Stimulated activated naive CD8-positive, alpha-beta T cell treated with anti-CD3 and anti-CD28 coated beads, Interleukin-15, Interleukin-2, amounts not matched to agents 100 U/mL and 50 U/mL, for 24 hours (primary cell): Measurements from ENCODE around the gene YWHAQ.
"Not testable (repeated sequence)": the region's sequence is repeated elsewhere in the genome, so short reads cannot be mapped to it uniquely, and the experiment has no call there.

Source experiments
- ATAC-seq: fragments of 150-1000 bp; cut with Tn5 transposase; one replicate; pipeline ENCODE4 v1.10.0; 2021
- DNase-seq: peaks from one replicate; pipeline ENCODE4 v3.0.0; 2021

The YWHAQ gene

GRCh38 chr2:9631878-9632700, 1.3 kb upstream of the YWHAQ start:
- DNase-seq (no peak), ATAC-seq (no peak)

GRCh38 chr2:9631553-9631819, 689 bp upstream of the YWHAQ start:
- no peak for ATAC-seq

GRCh38 chr2:9630117-9630735, 571 bp downstream of the YWHAQ start:
- peak; percentile 83 for DNase-seq

More at GRCh38 chr2:9631553-9631819, 689 bp upstream of the YWHAQ start:
- DNase-seq: no peak

GRCh38 chr2:9629222-9630116, 1.3 kb downstream of the YWHAQ start:
- ATAC-seq: no peak
- DNase-seq: no peak

More at GRCh38 chr2:9630117-9630735, 571 bp downstream of the YWHAQ start:
- ATAC-seq: peak; percentile 60

GRCh38 chr2:9627310-9627709, 3.5 kb downstream of the YWHAQ start:
- DNase-seq: no peak
- no peak for ATAC-seq

GRCh38 chr2:9623151-9623550, 7.6 kb downstream of the YWHAQ start:
- DNase-seq (no peak), ATAC-seq (no peak)

GRCh38 chr2:9621655-9622054, 9.1 kb downstream of the YWHAQ start:
- ATAC-seq, DNase-seq: not testable (repeated sequence)

GRCh38 chr2:9618410-9618809, 12.4 kb downstream of the YWHAQ start:
- peak; percentile 92 for ATAC-seq
- no peak for DNase-seq

- DNase-seq (no peak), ATAC-seq (no peak)
Observed at GRCh38 chr2:9617749-9618148, 13.0 kb downstream of the YWHAQ start.

- ATAC-seq: no peak
- no peak for DNase-seq
Observed at GRCh38 chr2:9617296-9617695, 13.5 kb downstream of the YWHAQ start.

- no peak for DNase-seq
Observed at GRCh38 chr2:9614562-9614961, 16.2 kb downstream of the YWHAQ start.

GRCh38 chr2:9613291-9613690, 17.5 kb downstream of the YWHAQ start:
- DNase-seq (no peak), ATAC-seq (no peak)

More at GRCh38 chr2:9614562-9614961, 16.2 kb downstream of the YWHAQ start:
- no peak for ATAC-seq

- ATAC-seq, DNase-seq: not testable (repeated sequence)
Observed at GRCh38 chr2:9611549-9611912, 19.3 kb downstream of the YWHAQ start.

- no peak for DNase-seq
- ATAC-seq: no peak
Observed at GRCh38 chr2:9610781-9611548, 19.8 kb downstream of the YWHAQ start.

GRCh38 chr2:9608491-9608890, 22.3 kb downstream of the YWHAQ start:
- not testable (repeated sequence) for ATAC-seq

GRCh38 chr2:9602412-9602811, 28.4 kb downstream of the YWHAQ start:
- DNase-seq: no peak
- no peak for ATAC-seq

More at GRCh38 chr2:9608491-9608890, 22.3 kb downstream of the YWHAQ start:
- not testable (repeated sequence) for DNase-seq

- ATAC-seq (no peak), DNase-seq (no peak)
Observed at GRCh38 chr2:9601397-9601796, 29.4 kb downstream of the YWHAQ start.

- ATAC-seq: no peak
- no peak for DNase-seq
Observed at GRCh38 chr2:9599430-9599829, 31.4 kb downstream of the YWHAQ start.

- DNase-seq (no peak), ATAC-seq (no peak)
Observed at GRCh38 chr2:9596621-9597311, 34.0 kb downstream of the YWHAQ start.

GRCh38 chr2:9595746-9596145, 35.1 kb downstream of the YWHAQ start:
- ATAC-seq (no peak), DNase-seq (no peak)

- not testable (repeated sequence) for DNase-seq, ATAC-seq
Observed at GRCh38 chr2:9595256-9595655, 35.5 kb downstream of the YWHAQ start.
